CD4-positive, alpha-beta T cell treated with Interleukin-12 subunit alpha and Interleukin-12 subunit beta, for 1 hour (primary cell): ENCODE measurements around the gene BTN2A1.
"Not testable (repeated sequence)": the region's sequence is repeated elsewhere in the genome, so short reads cannot be mapped to it uniquely, and the experiment has no call there.

Experiments used
- DNase-seq: peaks from one replicate; pipeline ENCODE4 v3.0.0-alpha.2; 2020

BTN2A1 gene

DNA sequence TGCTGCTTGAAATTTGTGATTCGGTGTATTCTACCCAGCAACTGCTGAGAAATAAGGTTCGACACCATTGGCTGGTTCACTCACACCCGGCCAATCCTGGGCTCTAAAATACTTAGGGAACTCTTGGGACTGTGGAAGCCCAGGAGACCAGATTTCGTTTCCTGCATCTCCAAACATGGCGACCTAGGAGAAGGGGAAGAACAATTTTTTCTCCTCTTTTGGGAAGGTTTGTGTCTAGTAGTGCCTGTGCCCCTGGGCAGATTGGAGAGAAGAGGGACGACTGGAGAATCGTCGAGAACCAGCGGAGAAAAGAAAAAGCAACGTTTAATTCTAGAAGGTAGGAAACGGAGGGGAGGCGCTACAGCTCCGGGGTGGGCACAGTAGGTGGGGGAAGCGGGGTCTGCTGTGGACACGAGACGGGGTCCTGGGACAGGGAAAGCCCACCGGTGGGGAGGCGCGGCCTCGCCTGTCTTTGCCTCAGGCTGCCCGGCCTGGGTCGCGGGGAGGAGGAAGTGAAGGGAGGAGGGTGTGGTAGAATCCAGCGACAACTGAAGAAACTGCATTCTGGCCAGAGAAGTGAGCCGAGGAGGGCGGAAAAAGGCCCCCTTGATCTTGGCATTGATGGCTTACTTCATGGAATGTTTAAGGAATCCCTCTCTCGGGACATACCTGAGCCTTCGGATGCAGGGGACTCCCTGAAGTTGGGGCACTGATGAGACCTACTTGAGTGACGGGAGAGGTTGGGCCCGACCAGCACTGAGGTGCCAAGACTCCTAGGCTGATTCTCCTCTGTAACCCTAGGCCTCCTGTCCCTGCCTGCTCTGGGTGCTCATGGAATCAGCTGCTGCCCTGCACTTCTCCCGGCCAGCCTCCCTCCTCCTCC is at the start of gene BTN2A1:
Gene BTN2A1, plus strand, starts transcription at position 150 of the 883 bp plus-strand sequence. Its CDS starts 682 bp downstream, at position 832.
- DNase-seq = peak; percentile 85

DNA sequence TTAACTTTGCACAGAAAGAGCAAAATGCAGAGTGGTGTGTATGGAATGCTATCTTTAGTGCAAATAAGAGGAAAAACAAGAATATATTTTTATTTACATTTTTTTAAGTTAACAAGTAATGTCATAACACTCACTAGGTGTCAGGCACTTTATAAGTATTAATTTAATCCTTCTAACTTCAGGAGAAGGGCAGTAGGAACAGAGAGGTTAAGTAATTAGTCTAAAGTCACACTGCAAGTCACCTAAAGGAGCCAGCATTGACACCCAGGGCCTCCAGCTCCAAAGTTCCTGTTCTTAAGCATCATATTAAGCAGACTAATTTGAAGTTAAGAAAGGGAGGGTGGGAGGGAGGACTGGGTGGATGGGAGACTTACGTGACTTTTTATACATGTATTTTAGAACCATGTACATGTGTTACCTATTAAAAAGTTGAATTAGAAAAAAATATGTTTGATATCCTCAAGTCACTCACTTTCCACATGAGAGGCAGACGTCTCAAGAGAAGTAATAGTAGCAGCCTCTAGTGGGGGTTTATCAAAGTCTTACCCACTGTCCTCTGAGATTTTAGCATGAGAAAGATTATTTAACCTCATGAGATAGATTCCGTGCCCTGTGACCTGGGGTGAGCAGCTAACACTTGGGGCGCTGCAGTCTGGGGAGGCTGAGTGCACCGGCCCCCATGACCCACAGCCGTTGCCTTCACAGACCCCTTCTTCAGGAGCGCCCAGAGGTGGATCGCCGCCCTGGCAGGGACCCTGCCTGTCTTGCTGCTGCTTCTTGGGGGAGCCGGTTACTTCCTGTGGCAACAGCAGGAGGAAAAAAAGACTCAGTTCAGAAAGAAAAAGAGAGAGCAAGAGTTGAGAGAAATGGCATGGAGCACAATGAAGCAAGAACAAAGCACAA is 48.7 kb upstream of the BTN2A1 start:
- no peak for DNase-seq

DNA sequence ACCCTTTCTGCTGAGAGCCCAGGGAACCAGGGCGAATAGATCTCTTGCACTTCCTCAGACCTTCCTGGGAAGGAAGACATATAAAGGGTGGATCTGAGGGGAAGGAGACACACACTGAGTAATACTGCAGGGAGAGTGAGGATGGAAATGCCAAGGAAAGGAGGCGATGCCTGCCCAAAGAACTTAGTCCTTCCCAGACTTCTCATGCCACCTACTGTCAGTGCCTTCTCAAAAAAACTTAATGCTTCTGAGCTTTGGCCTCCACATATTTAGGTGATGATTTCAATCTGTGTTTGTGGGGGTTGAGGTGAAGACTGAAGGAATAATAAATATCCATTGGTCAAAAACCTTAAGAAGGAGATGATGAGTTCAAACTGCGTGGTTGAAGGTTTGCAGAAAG is 46.0 kb upstream of the BTN2A1 start:
- no peak for DNase-seq

DNA sequence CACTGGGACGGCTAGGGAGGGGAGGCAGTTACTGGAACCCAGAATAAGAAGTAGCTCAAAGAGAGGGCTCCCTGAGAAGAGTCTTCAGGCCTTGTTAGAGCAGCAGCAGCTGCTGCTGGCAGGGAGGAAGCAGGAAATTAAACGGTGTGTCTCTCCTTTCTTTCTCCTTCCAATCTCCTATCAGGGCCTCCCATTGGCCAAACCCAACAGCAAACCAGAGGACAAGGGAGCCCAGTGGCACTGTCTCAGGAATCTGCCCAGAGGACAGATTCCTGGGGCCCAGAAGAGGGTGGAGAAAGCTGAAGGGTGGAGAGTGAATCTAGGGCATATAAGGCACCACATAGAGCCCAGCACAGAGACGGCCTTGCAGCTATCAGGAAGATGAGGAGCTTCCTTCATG is 45.5 kb upstream of the BTN2A1 start:
- no peak for DNase-seq

DNA sequence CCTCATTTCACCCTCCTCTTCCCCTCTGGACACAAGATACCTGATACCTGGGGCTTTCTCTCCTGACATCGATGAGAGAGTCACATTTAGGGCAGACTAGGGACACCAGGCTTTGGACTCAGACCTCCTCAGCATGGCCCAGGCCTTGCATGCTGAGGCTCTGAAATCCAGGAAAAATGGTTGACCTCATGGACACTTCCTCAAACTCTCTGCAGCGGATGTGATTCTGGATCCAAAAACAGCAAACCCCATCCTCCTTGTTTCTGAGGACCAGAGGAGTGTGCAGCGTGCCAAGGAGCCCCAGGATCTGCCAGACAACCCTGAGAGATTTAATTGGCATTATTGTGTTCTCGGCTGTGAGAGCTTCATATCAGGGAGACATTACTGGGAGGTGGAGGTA is 44.8 kb upstream of the BTN2A1 start:
- no peak for DNase-seq

DNA sequence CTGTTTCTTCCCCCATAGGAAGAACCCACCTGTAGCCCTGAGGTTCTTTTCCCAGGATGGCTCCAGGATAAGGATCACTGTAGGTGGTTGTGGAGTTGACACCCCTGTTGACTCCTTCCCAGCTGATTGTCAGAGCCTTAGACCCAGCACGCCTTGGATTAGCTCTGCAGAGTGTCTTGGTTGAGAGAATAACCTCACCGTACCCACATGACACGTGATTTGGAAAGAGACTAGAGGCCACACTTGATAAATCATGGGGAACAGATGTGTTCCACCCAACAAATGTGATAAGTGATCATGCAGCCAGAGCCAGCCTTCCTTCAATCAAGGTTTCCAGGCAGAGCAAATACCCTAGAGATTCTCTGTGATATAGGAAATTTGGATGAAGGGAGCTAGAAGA is 43.5 kb upstream of the BTN2A1 start:
- no peak for DNase-seq

DNA sequence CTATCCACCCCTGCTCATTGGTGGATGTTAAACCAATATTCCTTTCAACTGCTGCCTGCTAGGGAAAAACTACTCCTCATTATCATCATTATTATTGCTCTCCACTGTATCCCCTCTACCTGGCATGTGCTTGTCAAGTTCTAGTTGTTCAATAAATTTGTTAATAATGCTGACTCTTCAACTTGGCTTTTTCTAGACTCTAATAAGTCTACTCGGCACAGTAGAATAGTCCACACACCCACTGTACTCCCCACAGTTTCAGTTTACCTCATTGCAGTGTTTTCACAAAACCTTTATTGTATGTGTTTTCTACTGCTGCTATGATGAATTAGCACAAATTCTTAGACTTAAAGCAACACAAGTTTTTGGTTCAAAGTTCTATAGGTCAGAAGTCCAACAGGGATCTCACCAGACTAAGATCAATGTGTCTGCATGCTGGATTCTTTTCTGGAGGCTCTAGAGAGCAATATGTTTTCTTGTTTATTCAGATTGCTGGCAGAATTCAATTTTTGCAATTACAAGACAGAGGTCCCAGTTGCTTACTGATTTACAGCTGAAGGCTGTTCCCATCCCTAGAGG is 42.6 kb upstream of the BTN2A1 start:
- DNase-seq = no peak

DNA sequence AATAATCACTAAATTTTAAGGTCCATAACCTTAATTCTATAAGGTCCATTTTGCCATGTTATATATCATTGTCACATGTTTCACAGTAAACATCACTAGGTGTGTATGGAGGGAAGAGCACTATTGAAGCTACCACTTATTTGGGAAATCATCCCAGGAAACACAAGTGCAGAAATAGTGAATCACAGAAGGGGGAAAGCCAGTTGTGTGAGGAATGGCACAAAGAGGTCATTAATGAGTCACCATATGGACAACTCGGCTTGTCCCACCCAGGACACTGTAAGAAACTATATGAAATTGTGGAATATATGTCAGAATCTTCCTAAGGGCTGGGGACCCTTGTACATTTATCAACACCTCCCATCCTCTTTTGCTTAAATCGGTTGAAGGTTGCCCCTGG is 42.0 kb upstream of the BTN2A1 start:
- DNase-seq = no peak

DNA sequence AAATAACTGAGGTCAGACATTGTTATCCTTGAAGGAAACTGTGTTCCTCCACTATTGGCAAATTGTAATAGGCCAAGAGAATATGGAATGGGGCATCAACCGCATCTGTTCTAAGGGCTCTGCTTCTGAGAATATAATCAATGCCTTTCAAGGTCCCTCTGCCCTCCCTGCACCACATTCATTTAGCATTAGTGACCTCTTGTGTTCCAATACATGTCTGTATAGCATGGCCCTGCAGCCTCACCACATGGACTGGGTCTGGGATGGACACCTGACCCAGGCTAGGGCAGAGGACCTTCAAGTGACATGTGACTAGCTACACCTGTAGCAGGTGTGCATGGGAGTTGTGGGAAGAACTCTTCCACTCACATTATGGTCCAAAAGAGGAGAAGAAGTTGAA is 41.5 kb upstream of the BTN2A1 start:
- DNase-seq = no peak

DNA sequence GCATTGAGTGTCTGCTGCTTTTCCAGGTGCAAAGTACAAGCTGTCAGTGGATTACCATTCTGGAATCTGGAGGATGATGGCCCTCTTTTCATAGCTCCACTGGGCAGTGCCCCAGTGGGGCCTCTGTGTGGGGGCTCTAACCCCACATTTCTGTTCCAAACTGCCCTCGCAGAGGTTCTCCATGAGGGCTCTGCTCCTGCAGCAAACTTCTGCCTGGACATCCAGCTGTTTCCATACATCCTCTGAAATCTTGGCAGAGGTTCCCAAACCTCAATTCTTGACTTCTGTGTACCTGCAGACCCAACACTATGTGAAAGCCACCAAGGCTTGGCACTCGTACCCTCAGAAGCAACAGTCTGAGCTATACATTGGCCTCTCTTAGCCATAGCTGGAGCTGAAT is 39.7 kb upstream of the BTN2A1 start:
- not testable (repeated sequence) for DNase-seq

DNA sequence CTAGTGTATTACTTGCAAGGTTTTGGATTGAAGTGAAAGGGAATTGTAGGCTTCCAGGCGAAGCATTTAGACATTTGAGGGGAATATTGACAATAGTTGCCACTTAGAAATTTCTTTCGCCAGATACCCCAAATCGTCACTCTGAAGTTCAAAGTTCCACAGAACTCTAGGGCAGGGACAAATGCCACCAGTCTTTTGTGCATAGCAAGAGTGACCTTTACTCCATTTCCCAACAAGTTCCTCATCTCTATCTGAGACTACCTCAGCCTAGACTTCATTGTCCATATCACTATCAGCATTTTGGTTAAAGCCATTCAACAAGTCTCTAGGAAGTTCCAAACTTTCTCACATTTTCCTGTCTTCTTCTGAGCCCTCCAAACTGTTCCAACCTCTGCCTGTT is 39.0 kb upstream of the BTN2A1 start:
- DNase-seq = not testable (repeated sequence)

DNA sequence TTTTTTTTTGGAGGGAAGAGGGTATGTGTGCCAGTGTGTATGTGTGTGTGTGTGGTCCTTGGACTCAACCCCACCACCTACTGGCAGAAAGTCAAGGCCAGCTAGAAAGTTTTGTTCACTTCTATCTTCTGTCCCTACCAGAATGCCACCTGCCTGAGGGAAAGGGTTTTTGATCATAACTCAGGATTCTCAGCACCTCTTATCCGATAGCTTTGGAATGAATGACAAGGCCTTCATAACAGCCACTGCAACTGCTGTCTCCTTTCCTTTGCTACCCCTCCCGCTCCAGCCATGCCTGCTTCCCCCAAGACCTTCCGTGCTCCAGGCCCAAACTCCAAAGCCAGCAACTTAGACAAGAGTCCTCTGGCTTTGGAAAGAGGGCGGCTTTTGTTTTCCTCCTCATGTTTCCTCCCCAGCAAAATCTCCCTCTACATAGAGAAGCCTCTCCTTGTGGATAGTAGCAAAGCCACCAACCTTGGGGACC is 37.0 kb upstream of the BTN2A1 start:
- DNase-seq = peak; percentile 52

DNA sequence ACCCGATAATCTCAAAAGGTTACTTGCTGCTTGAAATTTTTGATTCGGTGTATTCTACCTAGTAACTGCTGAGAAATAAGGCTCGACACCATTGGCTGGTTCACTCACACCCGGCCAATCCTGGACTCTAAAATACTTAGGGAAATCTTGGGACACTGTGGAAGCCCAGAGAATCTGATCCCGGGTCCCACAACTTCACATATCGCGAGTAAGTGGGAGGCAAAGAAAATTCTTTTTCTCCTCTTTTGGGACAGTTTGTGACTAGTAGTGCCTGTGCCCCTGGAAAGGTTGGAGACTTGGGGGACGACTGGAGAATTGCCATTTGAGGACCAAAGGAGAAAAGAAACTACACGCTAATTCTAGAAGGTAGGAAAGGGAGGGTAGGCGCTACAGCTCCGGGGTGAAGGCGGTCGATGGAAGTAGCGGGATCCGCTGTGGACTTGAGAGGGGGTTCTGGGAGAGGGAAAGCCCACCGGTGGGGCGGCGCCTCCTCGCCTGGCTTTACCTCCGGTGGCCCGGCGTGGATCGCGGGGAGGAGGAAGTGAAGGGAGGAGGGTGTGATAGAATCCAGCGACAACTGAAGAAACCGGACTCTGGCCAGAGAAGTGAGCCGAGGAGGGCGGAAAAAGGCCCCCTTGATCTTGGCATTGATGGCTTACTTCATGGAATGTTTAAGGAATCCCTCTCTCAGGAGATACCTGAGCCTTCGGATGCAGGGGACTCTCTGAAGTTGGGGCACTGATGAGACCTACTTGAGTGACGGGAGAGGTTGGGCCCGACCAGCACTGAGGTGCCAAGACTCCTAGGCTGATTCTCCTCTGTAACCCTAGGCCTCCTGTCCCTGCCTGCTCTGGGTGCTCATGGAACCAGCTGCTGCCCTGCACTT is 36.3 kb upstream of the BTN2A1 start:
- DNase-seq = peak; percentile 75

DNA sequence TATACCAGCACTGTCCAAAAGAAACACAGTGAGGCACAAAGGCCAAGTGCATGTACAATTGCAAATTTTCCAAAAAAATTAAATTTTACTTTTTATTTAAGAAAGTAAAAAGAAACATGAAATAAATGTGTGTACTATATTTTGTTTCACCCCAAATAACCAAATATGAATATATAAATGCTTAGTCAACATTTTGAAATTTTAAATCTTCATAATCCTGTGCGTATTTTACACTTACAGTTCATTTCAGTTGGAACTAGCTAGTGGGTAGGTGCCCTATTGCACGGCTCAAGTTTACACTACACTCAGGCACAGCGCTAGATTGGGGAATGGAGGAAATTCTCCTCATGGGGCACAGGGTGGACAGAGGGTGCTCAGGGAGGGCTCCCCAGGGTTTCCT is 35.4 kb upstream of the BTN2A1 start:
- DNase-seq = no peak

DNA sequence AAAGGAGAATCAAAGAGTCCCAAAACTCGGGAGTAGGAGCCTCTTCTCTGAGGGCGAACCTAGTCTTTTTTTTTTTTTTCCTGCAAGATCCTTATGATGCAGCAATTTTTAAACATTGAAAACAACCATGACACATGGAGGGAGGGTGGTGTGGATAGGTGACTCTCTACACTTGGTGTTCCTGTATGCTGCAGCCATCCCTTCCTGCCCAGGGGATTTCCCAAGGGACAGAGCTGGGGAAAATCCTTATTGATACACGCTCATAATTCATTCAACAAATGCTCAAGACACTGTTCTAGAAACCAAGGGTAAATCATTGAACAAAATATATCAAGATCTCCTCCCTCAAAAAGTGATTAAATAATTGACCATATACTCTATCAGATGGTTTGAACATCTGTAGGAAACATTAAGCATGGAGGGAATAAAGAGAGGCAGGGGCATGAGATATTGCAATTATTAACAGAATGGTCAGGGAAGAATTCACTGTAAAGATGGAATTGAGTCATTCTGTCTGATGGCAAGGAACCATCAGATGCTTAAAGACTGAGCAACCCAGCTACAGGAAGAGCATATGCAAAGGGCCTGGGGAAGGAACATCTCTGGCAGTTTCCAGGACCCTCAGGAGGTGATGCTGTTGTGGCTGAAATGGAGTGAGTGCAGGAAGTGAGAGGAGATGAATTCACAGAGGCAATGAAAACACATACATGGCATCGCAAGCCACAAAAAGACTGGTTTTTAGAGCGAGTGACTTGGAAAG is 30.9 kb upstream of the BTN2A1 start:
- no peak for DNase-seq

DNA sequence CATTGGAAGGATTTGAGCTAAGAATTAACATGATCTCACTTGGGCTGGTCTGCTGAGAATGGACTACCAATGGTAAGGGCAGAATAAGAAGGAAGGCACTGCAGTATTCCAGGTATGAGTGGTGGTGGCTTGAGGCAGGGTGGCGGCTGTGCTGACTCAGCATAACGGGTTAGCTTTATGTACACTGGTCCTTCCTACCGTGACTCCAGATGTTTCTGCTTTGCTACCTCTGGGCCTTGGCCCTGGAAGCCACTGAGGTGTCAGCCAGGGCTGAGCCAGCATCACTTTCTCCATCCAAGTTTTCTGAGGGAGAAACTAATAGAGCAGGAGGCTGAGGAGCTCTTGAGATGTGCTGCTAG is 30.3 kb upstream of the BTN2A1 start:
- DNase-seq = no peak

DNA sequence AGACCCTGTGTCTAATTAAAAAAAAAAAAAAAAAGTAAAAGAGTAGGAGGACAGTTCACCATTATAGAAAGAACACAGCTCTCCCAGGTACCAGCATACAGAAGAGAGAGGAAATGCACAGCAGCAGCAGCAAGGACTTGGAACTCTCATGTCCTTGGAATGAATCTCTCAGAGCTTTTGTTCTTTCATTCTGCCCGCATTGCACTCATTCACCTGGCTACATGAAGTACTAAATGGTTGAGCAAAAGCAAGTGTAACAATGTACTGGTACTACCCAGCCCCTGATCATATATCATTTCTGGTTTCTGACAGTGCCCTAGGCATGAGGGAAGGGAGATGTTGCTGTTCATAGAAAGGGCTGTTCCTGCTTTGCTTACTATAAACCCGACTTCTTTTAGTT is 29.5 kb upstream of the BTN2A1 start:
- no peak for DNase-seq

DNA sequence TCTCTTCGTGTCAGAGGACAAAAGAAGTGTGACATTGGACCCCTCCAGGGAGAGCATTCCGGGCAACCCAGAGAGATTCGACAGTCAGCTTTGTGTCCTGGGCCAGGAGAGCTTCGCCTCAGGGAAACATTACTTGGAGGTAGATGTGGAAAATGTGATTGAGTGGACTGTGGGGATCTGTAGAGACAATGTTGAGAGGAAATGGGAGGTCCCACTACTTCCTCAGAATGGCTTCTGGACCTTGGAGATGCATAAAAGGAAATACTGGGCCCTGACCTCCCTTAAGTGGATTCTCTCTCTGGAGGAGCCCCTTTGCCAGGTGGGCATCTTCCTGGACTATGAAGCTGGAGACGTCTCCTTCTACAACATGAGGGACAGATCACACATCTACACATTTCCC is 27.0 kb upstream of the BTN2A1 start:
- no peak for DNase-seq

DNA sequence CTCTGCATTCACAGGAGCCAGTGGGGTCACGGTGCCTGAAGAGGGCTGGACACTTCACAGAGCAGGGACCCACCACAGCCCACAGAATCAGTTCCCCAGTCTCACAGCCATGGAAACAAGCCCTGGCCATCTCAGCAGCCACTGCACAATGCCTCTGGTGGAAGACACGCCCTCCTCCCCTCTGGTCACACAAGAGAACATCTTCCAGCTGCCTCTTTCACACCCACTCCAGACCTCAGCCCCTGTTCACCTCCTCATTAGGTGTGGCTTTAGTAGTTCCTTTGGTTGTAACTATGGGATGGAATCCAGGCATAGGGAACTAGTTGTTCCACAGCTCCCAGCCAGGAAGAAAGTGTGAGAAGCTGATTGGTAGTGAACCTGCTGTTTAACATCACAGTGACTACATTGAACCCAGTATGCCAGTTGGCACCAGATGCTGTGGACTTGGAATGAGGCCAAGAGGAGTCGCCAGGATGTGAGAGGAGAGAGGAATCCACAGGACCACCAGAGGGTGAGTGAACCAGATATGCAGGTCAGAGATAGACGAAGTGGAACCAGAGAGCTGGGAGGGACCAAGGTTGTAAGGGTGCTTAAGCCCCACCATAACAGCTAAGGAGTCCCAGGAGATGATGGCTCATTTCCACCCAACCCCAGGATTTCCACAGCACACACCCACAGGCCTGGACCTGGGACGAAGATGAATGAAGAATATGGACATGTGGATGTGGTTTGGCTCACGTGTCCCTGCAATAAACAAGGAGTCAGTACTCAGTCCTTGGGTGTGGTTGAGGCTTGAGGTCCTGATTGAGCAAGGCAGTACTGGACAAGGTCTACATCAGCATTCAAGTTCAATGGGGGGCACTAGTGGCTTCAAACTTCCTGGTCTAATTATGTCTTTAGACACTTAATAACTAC is 26.2 kb upstream of the BTN2A1 start:
- no peak for DNase-seq

DNA sequence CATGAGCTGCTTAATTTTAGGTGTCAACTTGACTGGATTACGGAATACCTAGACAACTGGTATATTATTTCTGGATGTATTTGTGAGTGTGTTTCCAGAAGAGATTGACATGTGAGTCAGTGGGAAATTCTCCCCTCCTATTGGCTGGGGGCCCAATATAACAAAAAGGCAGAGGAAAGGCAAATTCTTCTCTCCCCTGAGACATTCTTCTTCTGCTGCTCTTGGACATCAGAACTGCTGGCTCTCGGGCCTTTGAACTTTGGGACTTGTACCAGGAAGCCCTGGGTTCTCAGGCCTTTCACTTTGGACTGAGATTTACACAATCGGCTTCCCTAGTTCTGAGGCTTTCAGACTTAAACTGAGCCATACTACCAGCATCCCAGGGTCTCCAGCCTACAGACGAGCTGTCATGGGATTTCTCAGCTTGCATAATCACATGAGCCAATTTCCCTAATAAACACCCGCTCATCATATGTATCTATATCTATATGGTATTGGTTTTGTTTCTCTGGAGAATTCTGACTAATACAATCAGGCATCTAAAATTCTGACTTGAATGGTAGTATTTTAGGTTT is 25.0 kb upstream of the BTN2A1 start:
- no peak for DNase-seq
